ENCODE data around the gene SPEN. TPM values are rescaled to one million over a fixed set of nuclear protein-coding genes. Genes with fewer than 3 reads are reported as not detected.
A peak's percentile ranks its signal among the peaks of the same experiment; 100 is the strongest.

The SPEN gene
- total RNA-seq, 1 donor from 2014 or later = 55.2 TPM

GRCh38 chr1:15848143-15848928, 829 bp downstream of the SPEN start:
- Histone ChIP-seq H3K36me3 (no peaks in the 10 kb centered on the region), H3K4me1 (peaks cover 51% of the 10 kb centered on the region), H3K4me3 (peak overlapping the region; percentile 94 to 99), H3K27me3 (no peaks in the 10 kb centered on the region), H3K27ac (peak overlapping the region; percentile 96), H3K9me3 (no peaks in the 10 kb centered on the region)
- no peak for DNase-seq (ENCODE audit: extremely low spot score in 2 of 2)
- TF ChIP-seq POLR2AphosphoS5 (IDR thresholded peaks at IDR 0.05; ENCODE audit: insufficient read depth in 1 of 2, low read depth in 1 of 2) (no peak), CTCF (IDR thresholded peaks at IDR 0.05) (no peak), POLR2A (IDR thresholded peaks at IDR 0.05) (no peak)
- intact Hi-C loops (cut with DNase I) = loop anchor here (2.0 to 5.0 kb wide), 3 partner anchors 14 to 99 kb away; no protein-coding TSS in a partner anchor

- H3K9me3 ChIP-seq = no peaks in the 10 kb centered on the region
- peaks cover 59% of the 10 kb centered on the region for H3K4me1 ChIP-seq
- H3K27me3 ChIP-seq = no peaks in the 10 kb centered on the region
- peak overlapping the region; percentile 94 to 99 for H3K4me3 ChIP-seq
- TF ChIP-seq POLR2AphosphoS5 (IDR thresholded peaks at IDR 0.05; ENCODE audit: insufficient read depth in 1 of 2, low read depth in 1 of 2) (peak in 1 of 2 donors; percentile 73), POLR2A (IDR thresholded peaks at IDR 0.05) (peak in 1 of 2 donors; percentile 52), CTCF (IDR thresholded peaks at IDR 0.05) (no peak)
- no peaks in the 10 kb centered on the region for H3K36me3 ChIP-seq
- peak overlapping the region; percentile 96 for H3K27ac ChIP-seq
- DNase-seq (ENCODE audit: extremely low spot score in 2 of 2) = peak in 1 of 2 donors; percentile 94
- intact Hi-C loops (cut with DNase I) = loop anchor here (2.0 to 5.0 kb wide), 3 partner anchors 14 to 98 kb away; no protein-coding TSS in a partner anchor
These were observed 1.6 kb downstream of the SPEN start for GRCh38 chr1:15848929-15849774.

- Histone ChIP-seq H3K27ac (peak overlapping the region; percentile 96), H3K4me1 (peaks cover 66% of the 10 kb centered on the region), H3K9me3 (no peaks in the 10 kb centered on the region), H3K4me3 (peak overlapping the region; percentile 94 to 99), H3K36me3 (no peaks in the 10 kb centered on the region), H3K27me3 (no peaks in the 10 kb centered on the region)
- intact Hi-C loops (cut with DNase I) = loop anchor here (2.0 to 5.0 kb wide), 3 partner anchors 15 to 97 kb away; no protein-coding TSS in a partner anchor
- no peak for TF ChIP-seq CTCF (IDR thresholded peaks at IDR 0.05)
- no peak for TF ChIP-seq POLR2AphosphoS5 (IDR thresholded peaks at IDR 0.05; ENCODE audit: insufficient read depth in 1 of 2, low read depth in 1 of 2)
- TF ChIP-seq POLR2A (IDR thresholded peaks at IDR 0.05) = no peak
- no peak for DNase-seq (ENCODE audit: extremely low spot score in 2 of 2)
These were observed 2.3 kb downstream of the SPEN start for GRCh38 chr1:15849775-15850324.

- Histone ChIP-seq H3K36me3 (no peaks in the 10 kb centered on the region), H3K27ac (peak overlapping the region; percentile 96), H3K9me3 (no peaks in the 10 kb centered on the region), H3K27me3 (no peaks in the 10 kb centered on the region), H3K4me1 (peaks cover 68% of the 10 kb centered on the region), H3K4me3 (peak overlapping the region; percentile 94 to 99)
- intact Hi-C loops (cut with DNase I) = no loop called here
- TF ChIP-seq POLR2A (IDR thresholded peaks at IDR 0.05) = no peak
- no peak for TF ChIP-seq CTCF (IDR thresholded peaks at IDR 0.05)
- no peak for TF ChIP-seq POLR2AphosphoS5 (IDR thresholded peaks at IDR 0.05; ENCODE audit: insufficient read depth in 1 of 2, low read depth in 1 of 2)
- DNase-seq (ENCODE audit: extremely low spot score in 2 of 2) = no peak
These were observed 3.0 kb downstream of the SPEN start for GRCh38 chr1:15850471-15851001.

All from vagina (tissue), 2 donors.